ENCODE measurements around the gene GDPGP1.
A peak's percentile ranks its signal among the peaks of the same experiment; 100 is the strongest.
"Not testable (repeated sequence)": the region's sequence is repeated elsewhere in the genome, so short reads cannot be mapped to it uniquely, and the experiment has no call there.

The GDPGP1 gene

GRCh38 chr15:90227336-90227735 is 6.7 kb upstream of the GDPGP1 start:
- no peak for DNase-seq

- DNase-seq, result no peak
Measured at GRCh38 chr15:90227816-90228772, 5.9 kb upstream of the GDPGP1 start.

GRCh38 chr15:90228960-90229359 is 5.0 kb upstream of the GDPGP1 start:
- no peak for DNase-seq

- DNase-seq, result no peak
Measured at GRCh38 chr15:90230071-90230494, 3.9 kb upstream of the GDPGP1 start.

- no peak for DNase-seq
Measured at GRCh38 chr15:90230610-90231009, 3.4 kb upstream of the GDPGP1 start.

- DNase-seq, result no peak
Measured at GRCh38 chr15:90231028-90232017, 2.7 kb upstream of the GDPGP1 start.

GRCh38 chr15:90232196-90232595 is 1.8 kb upstream of the GDPGP1 start:
- DNase-seq, result no peak

- no peak for DNase-seq
Measured at GRCh38 chr15:90232941-90233386, 1.0 kb upstream of the GDPGP1 start.

- peak; percentile 77 for DNase-seq
Measured at GRCh38 chr15:90233387-90234095, 468 bp upstream of the GDPGP1 start, which contains the start of gene CIB1. TSS of gene CIB1 (minus strand) at chr15:90233941. CDS start at chr15:90233885, 56 bp downstream.

- DNase-seq, result no peak
Measured at GRCh38 chr15:90239371-90239770, 5.4 kb downstream of the GDPGP1 start.

- DNase-seq, result no peak
Measured at GRCh38 chr15:90240856-90241255, 6.8 kb downstream of the GDPGP1 start.

- DNase-seq, result no peak
Measured at GRCh38 chr15:90241343-90242192, 7.6 kb downstream of the GDPGP1 start.

GRCh38 chr15:90243943-90244639 is 10.1 kb downstream of the GDPGP1 start:
- no peak for DNase-seq

- DNase-seq, result no peak
Measured at GRCh38 chr15:90248789-90249202, 14.8 kb downstream of the GDPGP1 start.

GRCh38 chr15:90249203-90249863 is 15.3 kb downstream of the GDPGP1 start, which contains the start of gene TTLL13:
TSS of gene TTLL13 (plus strand) at chr15:90249556. CDS start at chr15:90250631, 1,075 bp downstream.
- peak; percentile 54 for DNase-seq

- DNase-seq, result no peak
Measured at GRCh38 chr15:90257776-90258175, 23.8 kb downstream of the GDPGP1 start.

GRCh38 chr15:90259524-90259923 is 25.5 kb downstream of the GDPGP1 start:
- no peak for DNase-seq

- not testable (repeated sequence) for DNase-seq
Measured at GRCh38 chr15:90260731-90261130, 26.7 kb downstream of the GDPGP1 start.

- DNase-seq, result no peak
Measured at GRCh38 chr15:90261811-90262210, 27.8 kb downstream of the GDPGP1 start.

GRCh38 chr15:90262426-90262825 is 28.4 kb downstream of the GDPGP1 start:
- DNase-seq, result no peak
